Right atrium auricular region (tissue), 2 donors: ENCODE data around the gene CFAP299. TPM values are rescaled to one million over a fixed set of nuclear protein-coding genes. Genes with fewer than 3 reads are reported as not detected.

Source experiments
- DNase-seq: peaks from one replicate; pipeline ENCODE4 v3.0.0-alpha.2; 2019; ENCODE audit warnings: low spot score
- H3K27ac ChIP-seq, 2 donors: fragments of 200-600 bp; sonication (generic); 1 replicate in 1 of 2; 2 replicates in 1 of 2; pipeline ENCODE4 v1.5.1; 2016 to 2019
- H3K27me3 ChIP-seq, 2 donors: fragments of 200-600 bp; sonication (generic); one replicate each; pipeline versions ENCODE4 v1.5.1 to v1.6.0; 2017 to 2019
- H3K36me3 ChIP-seq: fragments of 200-600 bp; sonication (generic); one replicate; pipeline ENCODE4 v1.5.1; 2016
- H3K4me1 ChIP-seq, 2 donors: fragments of 200-600 bp; sonication (generic); one replicate each; pipeline versions ENCODE4 v1.5.1 to v1.6.0; 2017 to 2019
- H3K4me3 ChIP-seq, 2 donors: fragments of 200-600 bp; sonication (generic); 1 replicate in 1 of 2; 2 replicates in 1 of 2; pipeline ENCODE4 v1.5.1; 2017 to 2019; ENCODE audit warnings: mild to moderate bottlenecking in 1 of 2, moderate library complexity in 1 of 2
- H3K9me3 ChIP-seq, 2 donors: fragments of 200-600 bp; sonication (generic); one replicate each; pipeline ENCODE4 v1.5.1; 2019
- CTCF ChIP-seq, 2 donors: fragments of 200-600 bp; sonication (generic); IDR thresholded peaks; one replicate each; pipeline ENCODE4 v1.5.1; 2019; ENCODE audit warnings: antibody characterized with exemption in 2 of 2
- total RNA-seq, 2 donors: library from RNA; depleted of rRNA; stranded (reverse); fragments of >200 nt; gene quantifications; one replicate each; pipeline ENCODE4 v1.1.0, GENCODE V29; 2016

Gene CFAP299
- total RNA-seq, 2 donors from 2014 or later, result not detected

GRCh38 chr4:80592950-80593349 is 257.4 kb downstream of the CFAP299 start:
- Histone ChIP-seq H3K9me3 (no peaks in the 10 kb centered on the region), H3K27me3 (no peaks in the 10 kb centered on the region), H3K36me3 (no peaks in the 10 kb centered on the region), H3K4me3 (no peak overlapping the region), H3K27ac (no peak overlapping the region), H3K4me1 (no peaks in the 10 kb centered on the region)
- TF ChIP-seq CTCF (IDR thresholded peaks at IDR 0.05), result no peak
- no peak for DNase-seq

DNA sequence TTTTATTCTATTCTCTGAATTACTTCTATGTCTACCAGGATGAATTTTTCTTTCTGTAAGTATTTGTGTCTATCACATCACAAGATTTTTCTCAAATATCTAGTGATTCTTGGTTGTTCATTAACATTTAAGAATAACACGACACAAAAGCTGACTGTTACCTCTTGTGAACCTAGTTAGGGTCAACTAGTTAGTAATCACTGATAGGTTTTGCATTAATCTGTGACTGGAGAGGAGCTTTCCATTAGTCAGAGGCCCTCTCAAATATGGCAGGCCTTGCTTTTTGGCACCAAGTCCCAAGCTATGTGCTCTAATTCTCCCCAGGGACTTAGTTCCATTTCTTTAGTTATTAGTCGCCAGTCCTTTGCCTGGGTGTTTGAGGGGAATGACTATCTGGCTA is 259.2 kb downstream of the CFAP299 start:
- H3K9me3 ChIP-seq, result no peaks in the 10 kb centered on the region

DNA sequence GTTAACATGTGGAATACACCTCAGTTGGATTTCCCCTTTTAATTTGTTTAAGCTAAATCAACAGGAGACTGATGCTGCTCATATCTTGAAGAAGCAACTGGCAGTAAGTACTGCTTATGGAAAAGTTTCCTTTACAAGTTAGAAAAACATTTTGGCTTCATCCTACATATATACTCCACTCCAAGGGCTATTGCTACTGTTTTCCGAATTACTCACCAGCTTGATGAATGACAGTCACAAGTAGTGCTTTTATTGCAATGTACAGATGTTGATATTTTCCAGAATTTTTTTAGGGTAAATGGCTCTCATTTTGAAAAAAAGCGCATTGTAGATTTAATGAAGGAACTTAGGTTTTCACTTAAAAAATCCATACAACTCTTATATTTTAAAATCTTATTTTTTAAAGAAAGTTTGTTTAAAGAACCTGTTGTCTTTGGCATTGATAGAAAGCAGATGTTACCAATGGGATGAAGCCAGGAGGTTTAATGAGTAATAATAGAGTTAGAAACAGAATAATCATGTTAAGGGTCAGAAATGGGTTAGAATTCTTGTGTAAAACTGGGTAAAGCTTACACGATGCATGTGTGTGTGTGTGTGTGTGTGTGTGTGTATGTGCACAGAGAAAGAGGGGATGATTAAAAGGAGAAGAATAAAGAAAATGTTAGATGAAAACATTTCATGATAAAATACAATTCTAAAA is 272.9 kb downstream of the CFAP299 start:
- H3K27me3 ChIP-seq, result no peaks in the 10 kb centered on the region
- H3K4me1 ChIP-seq, result peaks cover 0 to 2% of the 10 kb centered on the region in 2 donors
- TF ChIP-seq CTCF (IDR thresholded peaks at IDR 0.05), result no peak
- no peaks in the 10 kb centered on the region for H3K36me3 ChIP-seq
- no peak overlapping the region for H3K27ac ChIP-seq
- H3K4me3 ChIP-seq, result no peak overlapping the region
- no peak for DNase-seq
- no peaks in the 10 kb centered on the region for H3K9me3 ChIP-seq

More for the DNA sequence above, 259.2 kb downstream of the CFAP299 start:
- Histone ChIP-seq H3K4me1 (no peaks in the 10 kb centered on the region), H3K27ac (no peak overlapping the region), H3K4me3 (no peak overlapping the region), H3K36me3 (no peaks in the 10 kb centered on the region), H3K27me3 (no peaks in the 10 kb centered on the region)
- TF ChIP-seq CTCF (IDR thresholded peaks at IDR 0.05), result no peak
- no peak for DNase-seq

- Histone ChIP-seq H3K4me1 (peaks cover 0 to 2% of the 10 kb centered on the region in 2 donors), H3K27me3 (no peaks in the 10 kb centered on the region), H3K36me3 (no peaks in the 10 kb centered on the region), H3K27ac (no peak overlapping the region), H3K9me3 (no peaks in the 10 kb centered on the region), H3K4me3 (no peak overlapping the region)
- DNase-seq, result no peak
- no peak for TF ChIP-seq CTCF (IDR thresholded peaks at IDR 0.05)
These were observed 274.7 kb downstream of the CFAP299 start for GRCh38 chr4:80610199-80610598.

GRCh38 chr4:80610845-80611677 is 275.5 kb downstream of the CFAP299 start:
- Histone ChIP-seq H3K27me3 (no peaks in the 10 kb centered on the region), H3K9me3 (no peaks in the 10 kb centered on the region), H3K27ac (no peak overlapping the region), H3K36me3 (no peaks in the 10 kb centered on the region), H3K4me1 (no peaks in the 10 kb centered on the region), H3K4me3 (no peak overlapping the region)
- TF ChIP-seq CTCF (IDR thresholded peaks at IDR 0.05), result no peak
- DNase-seq, result no peak
